ENCODE data around the gene RAB3GAP2. TPM values are rescaled to one million over a fixed set of nuclear protein-coding genes. Genes with fewer than 3 reads are reported as not detected.
A peak's percentile ranks its signal among the peaks of the same experiment; 100 is the strongest.
"Not testable (repeated sequence)": the region's sequence is repeated elsewhere in the genome, so short reads cannot be mapped to it uniquely, and the experiment has no call there.

The RAB3GAP2 gene
- total and polyA plus RNA-seq, 8 donors = 34.9 to 43.8 (median 36.2) TPM

- Histone ChIP-seq H3K27ac (no peak overlapping the region), H3K36me3 (peaks cover 0 to 18% of the 10 kb centered on the region in 2 donors)
- no peak for ATAC-seq
Measured at GRCh38 chr1:220267630-220268029, 4.6 kb downstream of the RAB3GAP2 start.

GRCh38 chr1:220260228-220260627 is 12.0 kb downstream of the RAB3GAP2 start:
- H3K27me3 ChIP-seq; ATAC-seq; intact Hi-C loops (cut with DNase I); H3K4me1 ChIP-seq; DNase-seq; H3K4me3 ChIP-seq; H3K9me3 ChIP-seq; H3K27ac ChIP-seq; H3K36me3 ChIP-seq: not testable (repeated sequence)

More at GRCh38 chr1:220267630-220268029, 4.6 kb downstream of the RAB3GAP2 start:
- intact Hi-C loops (cut with DNase I) = no loop called here
- H3K9me3 ChIP-seq = no peaks in the 10 kb centered on the region
- H3K4me3 ChIP-seq = no peak overlapping the region
- peaks cover 17 to 30% of the 10 kb centered on the region in 2 donors for H3K4me1 ChIP-seq
- TF ChIP-seq CTCF (IDR thresholded peaks at IDR 0.05) = no peak
- no peak for DNase-seq
- H3K27me3 ChIP-seq = no peaks in the 10 kb centered on the region

GRCh38 chr1:220259756-220260155 is 12.5 kb downstream of the RAB3GAP2 start:
- ATAC-seq; intact Hi-C loops (cut with DNase I); DNase-seq; H3K4me1 ChIP-seq; H3K36me3 ChIP-seq; H3K9me3 ChIP-seq; H3K27ac ChIP-seq; H3K4me3 ChIP-seq; H3K27me3 ChIP-seq: not testable (repeated sequence)

GRCh38 chr1:220256194-220256593 is 16.1 kb downstream of the RAB3GAP2 start:
- H3K4me1 ChIP-seq; H3K27ac ChIP-seq; H3K9me3 ChIP-seq; intact Hi-C loops (cut with DNase I); DNase-seq; H3K4me3 ChIP-seq; ATAC-seq; H3K27me3 ChIP-seq: not testable (repeated sequence)
- peaks cover 0 to 20% of the 10 kb centered on the region in 2 donors for H3K36me3 ChIP-seq

- Histone ChIP-seq H3K4me3 (no peak overlapping the region), H3K27ac (no peak overlapping the region), H3K36me3 (peaks cover 0 to 27% of the 10 kb centered on the region in 2 donors), H3K27me3 (no peaks in the 10 kb centered on the region), H3K9me3 (peaks cover 3 to 11% of the 10 kb centered on the region in 2 donors), H3K4me1 (no peaks in the 10 kb centered on the region)
- ATAC-seq (no peak), DNase-seq (no peak)
- intact Hi-C loops (cut with DNase I) = no loop called here
- no peak for TF ChIP-seq CTCF (IDR thresholded peaks at IDR 0.05)
Measured at GRCh38 chr1:220255204-220255603, 17.0 kb downstream of the RAB3GAP2 start.

GRCh38 chr1:220253290-220253689 is 19.0 kb downstream of the RAB3GAP2 start:
- intact Hi-C loops (cut with DNase I); H3K27me3 ChIP-seq; H3K27ac ChIP-seq; H3K4me1 ChIP-seq; DNase-seq; H3K4me3 ChIP-seq: not testable (repeated sequence)
- Histone ChIP-seq H3K9me3 (peaks cover 0 to 23% of the 10 kb centered on the region in 2 donors), H3K36me3 (peaks cover 0 to 45% of the 10 kb centered on the region in 2 donors)
- peak; percentile 72 for ATAC-seq

- DNase-seq (no peak), ATAC-seq (no peak)
- Histone ChIP-seq H3K27me3 (no peaks in the 10 kb centered on the region), H3K9me3 (peaks cover 0 to 30% of the 10 kb centered on the region in 2 donors), H3K27ac (no peak overlapping the region), H3K4me1 (no peaks in the 10 kb centered on the region), H3K4me3 (no peak overlapping the region), H3K36me3 (peaks cover 0 to 51% of the 10 kb centered on the region in 2 donors)
- intact Hi-C loops (cut with DNase I) = no loop called here
- no peak for TF ChIP-seq CTCF (IDR thresholded peaks at IDR 0.05)
Measured at GRCh38 chr1:220251272-220251671, 21.0 kb downstream of the RAB3GAP2 start.
